Loucy (cell line): Measurements from ENCODE around the gene AKNA.

ENCODE experiments used
- CTCF ChIP-seq: fragments of 200-600 bp; sonication (generic); conservative IDR thresholded peaks from 2 replicates; pipeline ENCODE4 v1.5.1; 2014; ENCODE audit warnings: mild to moderate bottlenecking, antibody characterized with exemption, low read length
- EZH2phosphoT487 ChIP-seq: fragments of 200-600 bp; IDR thresholded peaks from 2 replicates; pipeline ENCODE4 v1.6.1; 2018; ENCODE audit warnings: antibody characterized with exemption, mild to moderate bottlenecking, moderate library complexity, borderline replicate concordance

DNA sequence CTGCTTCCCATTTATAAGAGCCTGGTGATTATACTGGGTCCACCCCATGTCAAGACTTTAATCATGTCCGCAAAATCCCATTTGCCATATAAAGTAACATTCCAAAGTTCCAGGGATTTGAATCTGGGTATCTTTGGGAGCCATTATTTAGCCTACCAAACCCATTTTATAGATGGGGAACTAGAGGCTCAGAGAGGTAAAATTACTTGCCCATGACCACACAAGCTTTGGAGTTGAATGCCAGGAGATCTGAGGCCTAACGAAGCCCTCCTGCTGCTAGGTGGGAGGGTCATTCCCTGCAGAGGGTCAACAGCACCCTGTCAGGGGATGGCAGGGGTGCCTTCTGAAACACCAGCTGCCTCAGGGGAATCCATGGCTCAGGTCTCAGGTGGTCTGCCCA, 13.0 kb upstream of the AKNA start:
- TF ChIP-seq CTCF (no peak), EZH2phosphoT487 (no peak)
